Muscle of leg (tissue), 11 donors: ENCODE results near the gene PRPS1. TPM values are rescaled to one million over a fixed set of nuclear protein-coding genes. Genes with fewer than 3 reads are reported as not detected.

ENCODE experiments used
- DNase-seq: peaks from one replicate; pipeline ENCODE4 v3.0.0; 2013
- H3K27ac ChIP-seq: one replicate; pipeline ENCODE4 v1.5.1; 2013; ENCODE audit warnings: mild to moderate bottlenecking, low read length, control low read depth
- H3K27me3 ChIP-seq: one replicate; pipeline ENCODE4 v1.6.1; 2013; ENCODE audit warnings: low read length; ENCODE audit not compliant: control insufficient read depth, insufficient read depth
- H3K36me3 ChIP-seq: one replicate; pipeline ENCODE4 v1.6.1; 2013; ENCODE audit warnings: low read length; ENCODE audit not compliant: control insufficient read depth, insufficient read depth
- H3K4me1 ChIP-seq: one replicate; pipeline ENCODE4 v1.6.1; 2013; ENCODE audit warnings: low read length; ENCODE audit not compliant: control insufficient read depth, insufficient read depth
- H3K4me3 ChIP-seq: one replicate; pipeline ENCODE4 v1.5.1; 2013; ENCODE audit warnings: low read length, control low read depth
- H3K9me3 ChIP-seq: replicated peaks from 2 replicates; pipeline ENCODE4 v1.6.1; 2013; ENCODE audit warnings: low read depth, low read length; ENCODE audit not compliant: control insufficient read depth
- WGBS: methylation state at CpG from one replicate; pipeline ENCODE4 v1.1.5; 2013; ENCODE audit warnings: missing lambda C conversion rate; ENCODE audit not compliant: insufficient coverage; 5-methylcytosine and 5-hydroxymethylcytosine counted together
- polyA plus RNA-seq, 8 donors: library from polyadenylated mRNA; unstranded; fragments of 120-200 nt; gene quantifications; one replicate each; pipeline versions ENCODE4 v1.2.1 to v1.2.3, GENCODE V29; 2013; ENCODE audit warnings: inconsistent platforms in 1 of 8, low replicate concordance in 1 of 8; ENCODE audit not compliant: insufficient read length in 8 of 8, insufficient read depth in 1 of 8
- total RNA-seq: library from RNA; stranded (reverse); fragments of 120-200 nt; gene quantifications from one replicate; pipeline ENCODE4 v1.2.4, GENCODE V29; 2013

The PRPS1 gene
- total and polyA plus RNA-seq, 9 donors, result 18.2 to 31.1 (median 28.2) TPM

DNA sequence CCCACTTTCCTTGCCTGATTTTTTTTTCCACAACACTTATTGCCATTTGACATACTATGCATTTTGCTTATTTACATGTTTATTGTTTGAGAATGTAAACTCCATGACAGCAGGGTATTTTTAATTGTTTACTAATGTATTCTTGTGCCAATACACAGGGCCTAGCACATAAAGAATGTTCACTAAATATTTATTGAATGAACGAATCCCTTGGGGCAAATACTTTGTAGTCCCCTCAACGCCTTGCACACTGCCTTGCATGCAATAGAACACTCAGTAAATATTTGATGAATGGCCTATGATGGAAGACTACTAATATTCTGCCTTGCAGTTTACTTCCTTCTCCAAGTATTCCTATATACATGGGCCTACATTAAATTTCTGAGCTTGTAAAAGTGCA is 1.4 kb upstream of the PRPS1 start:
- Histone ChIP-seq H3K27me3 (peaks cover 10% of the 10 kb centered on the region), H3K36me3 (no peaks in the 10 kb centered on the region), H3K27ac (no peak overlapping the region), H3K9me3 (peaks cover 2% of the 10 kb centered on the region), H3K4me1 (peaks cover 2% of the 10 kb centered on the region), H3K4me3 (no peak overlapping the region)
- no CpG with 5 or more reads among the region's 2 CpGs for WGBS
- DNase-seq, result no peak

DNA sequence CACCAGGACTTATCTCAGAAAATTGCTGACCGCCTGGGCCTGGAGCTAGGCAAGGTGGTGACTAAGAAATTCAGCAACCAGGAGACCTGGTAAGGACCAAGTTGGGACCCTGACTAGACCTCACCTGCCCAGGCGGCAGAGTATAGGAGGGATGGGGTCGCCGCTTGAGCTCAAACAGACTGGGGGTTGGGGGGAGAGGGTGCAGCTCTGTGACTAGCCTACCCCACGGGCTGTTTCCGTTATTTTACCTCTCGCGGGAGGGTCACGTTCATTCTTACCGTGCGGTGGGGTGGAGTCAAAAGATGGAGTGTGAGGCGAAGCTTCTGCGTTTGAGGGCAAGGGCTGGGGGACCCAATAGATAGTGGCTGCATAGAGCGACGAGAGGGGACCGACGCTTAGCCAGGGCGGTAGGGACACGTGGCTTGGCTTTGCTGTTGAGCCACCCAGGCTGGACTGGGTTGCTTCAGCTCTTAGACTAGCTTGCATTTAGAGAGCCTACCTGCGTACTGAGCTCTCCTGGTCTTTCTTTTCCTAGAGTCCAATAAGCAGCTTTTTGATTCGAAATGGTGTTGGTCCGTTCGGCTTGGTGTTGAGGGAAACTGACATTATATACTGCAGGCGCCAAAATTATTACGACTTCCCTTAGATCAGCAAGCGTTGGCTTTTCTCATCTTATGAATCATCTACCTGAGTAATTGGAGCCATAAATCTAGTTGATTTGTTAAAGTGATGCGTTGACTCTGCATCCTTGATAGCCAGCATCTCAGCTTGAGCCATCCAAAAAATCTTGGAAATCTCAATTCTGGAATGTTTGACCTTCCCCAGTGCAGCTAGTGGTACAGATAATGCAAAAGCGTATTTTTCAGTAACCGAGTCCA is 591 bp downstream of the PRPS1 start:
- H3K27me3 ChIP-seq, result peaks cover 10% of the 10 kb centered on the region
- 23% methylated on average over 20 of the region's 29 CpGs for WGBS
- DNase-seq, result peak; percentile 49
- peaks cover 2% of the 10 kb centered on the region for H3K4me1 ChIP-seq
- no peaks in the 10 kb centered on the region for H3K36me3 ChIP-seq
- peak overlapping the region; percentile 89 for H3K27ac ChIP-seq
- no peaks in the 10 kb centered on the region for H3K9me3 ChIP-seq
- H3K4me3 ChIP-seq, result peak overlapping the region; percentile 64

DNA sequence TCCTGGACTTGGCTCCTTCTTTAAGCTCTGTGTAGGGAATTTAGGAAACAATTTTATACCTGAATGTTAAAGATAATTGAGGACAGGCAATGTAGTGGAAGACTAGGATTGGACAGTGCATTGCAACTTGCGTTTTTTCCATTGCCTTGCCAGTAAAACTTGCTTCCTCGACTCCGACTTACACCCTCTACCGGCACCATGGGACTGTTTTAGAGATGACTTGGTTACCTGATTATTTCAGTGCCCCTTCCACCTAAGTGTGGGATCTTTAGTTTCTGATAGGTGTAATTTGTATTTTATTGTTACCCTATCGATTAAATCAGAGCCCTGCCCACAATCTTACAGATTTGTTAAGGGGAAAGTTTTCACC is 1.2 kb downstream of the PRPS1 start:
- H3K4me3 ChIP-seq, result peak overlapping the region; percentile 64
- no CpG with 5 or more reads among the region's 5 CpGs for WGBS
- H3K36me3 ChIP-seq, result no peaks in the 10 kb centered on the region
- no peak overlapping the region for H3K27ac ChIP-seq
- H3K27me3 ChIP-seq, result peaks cover 10% of the 10 kb centered on the region
- H3K9me3 ChIP-seq, result no peaks in the 10 kb centered on the region
- peak; percentile 69 for DNase-seq
- peaks cover 2% of the 10 kb centered on the region for H3K4me1 ChIP-seq

DNA sequence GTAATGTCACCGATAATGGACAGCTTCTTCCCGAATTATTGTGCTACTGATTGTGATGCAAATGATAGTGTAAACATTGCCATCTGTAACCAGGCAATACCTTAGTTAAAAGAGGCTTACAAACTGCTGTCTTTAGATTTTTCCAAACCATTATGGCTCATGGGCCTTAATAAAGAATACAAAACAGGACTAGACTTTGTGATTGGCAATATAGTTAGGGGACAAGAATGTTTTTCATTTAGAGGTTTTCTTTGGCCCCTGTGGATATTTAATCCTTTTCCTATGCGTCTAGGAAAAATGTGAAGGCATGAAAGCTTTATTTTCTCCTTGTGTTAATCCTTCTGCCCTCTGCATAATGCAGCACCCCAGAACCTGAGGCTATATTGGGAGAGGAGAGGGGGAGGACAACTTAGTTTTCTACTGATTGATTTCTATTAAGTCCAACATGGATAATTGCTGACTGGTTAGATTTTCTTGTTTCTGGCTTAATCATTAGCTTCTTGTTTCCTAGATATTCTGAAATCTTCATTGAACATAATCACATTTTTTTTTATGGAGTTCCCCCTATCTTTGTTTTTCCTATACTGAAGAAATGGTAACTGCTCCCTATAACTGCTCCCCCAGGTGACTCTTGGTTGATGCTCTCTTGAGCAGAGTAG is 1.9 kb downstream of the PRPS1 start:
- Histone ChIP-seq H3K9me3 (no peaks in the 10 kb centered on the region), H3K4me3 (no peak overlapping the region)
- whole genome bisulfite sequencing, result no CpG with 5 or more reads among the region's 3 CpGs

DNA sequence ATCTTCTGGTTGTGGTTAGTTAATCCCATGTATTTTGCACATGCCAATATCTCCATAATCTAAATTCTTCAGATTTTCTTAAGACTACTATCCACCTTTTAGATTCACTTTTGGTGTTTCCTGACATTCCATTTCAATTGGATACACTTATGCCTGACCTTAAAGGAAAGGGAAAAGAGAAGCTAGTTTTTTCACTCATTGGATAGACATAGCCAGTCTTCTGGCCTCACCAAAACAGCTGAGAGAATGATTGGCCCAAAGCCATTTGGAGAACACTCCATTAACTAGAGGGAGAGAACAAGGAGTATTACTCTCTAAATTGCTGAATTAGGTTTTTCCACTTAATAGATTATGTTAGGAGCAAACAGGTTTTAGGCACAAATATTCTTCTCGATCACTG is 4.0 kb downstream of the PRPS1 start:
- peak; percentile 60 for DNase-seq
- Histone ChIP-seq H3K27me3 (peaks cover 10% of the 10 kb centered on the region), H3K27ac (no peak overlapping the region), H3K9me3 (no peaks in the 10 kb centered on the region), H3K4me1 (peaks cover 2% of the 10 kb centered on the region), H3K4me3 (no peak overlapping the region), H3K36me3 (no peaks in the 10 kb centered on the region)
- WGBS, result no CpG with 5 or more reads among the region's 1 CpG

More for the DNA sequence above, 1.9 kb downstream of the PRPS1 start:
- no peaks in the 10 kb centered on the region for H3K36me3 ChIP-seq
- H3K4me1 ChIP-seq, result peaks cover 2% of the 10 kb centered on the region
- H3K27me3 ChIP-seq, result peaks cover 10% of the 10 kb centered on the region
- no peak overlapping the region for H3K27ac ChIP-seq
- no peak for DNase-seq

DNA sequence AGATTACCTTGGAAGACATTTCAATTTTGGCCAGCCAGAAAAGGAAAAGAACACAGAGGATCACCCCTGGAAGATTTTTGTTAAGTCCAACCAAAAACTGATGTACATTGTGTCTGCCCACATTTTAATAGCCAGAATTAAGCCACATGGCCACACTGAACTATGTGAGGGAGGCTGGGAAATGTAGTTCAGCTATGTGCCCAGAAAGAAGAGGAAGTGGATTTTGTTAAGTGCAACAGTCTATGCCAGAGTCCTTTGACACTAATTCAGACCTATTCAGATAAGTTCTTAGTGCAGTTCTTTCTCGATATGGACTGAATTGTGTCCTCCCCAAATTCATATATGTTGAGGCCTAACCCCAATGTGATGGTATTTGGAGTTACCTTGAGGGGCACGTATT is 18.4 kb downstream of the PRPS1 start:
- no peak for DNase-seq
- Histone ChIP-seq H3K9me3 (no peaks in the 10 kb centered on the region), H3K36me3 (peaks cover 8% of the 10 kb centered on the region), H3K27ac (no peak overlapping the region), H3K27me3 (peaks cover 6% of the 10 kb centered on the region), H3K4me3 (no peak overlapping the region), H3K4me1 (no peaks in the 10 kb centered on the region)
- WGBS, result no CpG with 5 or more reads among the region's 2 CpGs

DNA sequence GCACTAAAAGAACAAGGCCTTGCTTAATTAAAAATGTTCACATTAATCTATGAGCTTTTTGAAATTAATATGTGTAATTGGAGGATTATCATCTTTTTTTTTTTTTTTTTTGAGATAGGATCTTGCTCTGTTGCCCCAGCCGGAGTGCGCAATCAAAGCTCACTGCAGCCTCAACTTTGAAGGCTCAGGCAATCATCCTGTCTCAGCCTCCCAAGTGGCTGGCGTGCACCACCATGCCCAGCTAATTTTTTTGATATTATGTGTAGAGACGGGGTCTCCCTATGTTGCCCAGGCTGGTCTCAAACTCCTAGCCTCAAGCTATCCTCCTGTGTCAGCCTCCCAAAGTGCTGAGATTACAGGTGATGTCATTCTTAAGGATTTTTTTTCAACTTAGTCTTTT is 20.0 kb downstream of the PRPS1 start:
- no CpG with 5 or more reads among the region's 4 CpGs for WGBS
- H3K4me1 ChIP-seq, result no peaks in the 10 kb centered on the region
- H3K36me3 ChIP-seq, result peaks cover 8% of the 10 kb centered on the region
- DNase-seq, result no peak
- H3K27ac ChIP-seq, result no peak overlapping the region
- no peak overlapping the region for H3K4me3 ChIP-seq
- H3K9me3 ChIP-seq, result no peaks in the 10 kb centered on the region
- peaks cover 7% of the 10 kb centered on the region for H3K27me3 ChIP-seq

DNA sequence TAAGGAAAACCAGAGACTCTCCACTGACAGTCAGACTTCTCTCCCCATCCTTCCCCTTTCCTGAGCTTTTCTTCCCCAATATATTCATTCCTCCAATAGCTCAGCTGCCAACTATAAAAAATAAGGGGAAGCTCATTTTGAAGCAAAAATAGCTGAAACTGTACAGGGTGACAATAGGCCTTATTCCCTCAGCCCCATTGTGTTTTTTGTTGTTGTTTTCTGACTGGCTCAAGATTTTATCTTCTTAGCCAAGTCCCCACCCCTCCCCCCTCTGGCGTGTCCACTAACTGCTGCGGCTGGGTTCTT is 26.2 kb downstream of the PRPS1 start:
- no peaks in the 10 kb centered on the region for H3K9me3 ChIP-seq
- peak; percentile 35 for DNase-seq
- peaks cover 3% of the 10 kb centered on the region for H3K36me3 ChIP-seq
- H3K4me3 ChIP-seq, result no peak overlapping the region
- no CpG with 5 or more reads among the region's 2 CpGs for WGBS
- peaks cover 19% of the 10 kb centered on the region for H3K27me3 ChIP-seq
- peak overlapping the region; percentile 29 for H3K27ac ChIP-seq
- H3K4me1 ChIP-seq, result peaks cover 9% of the 10 kb centered on the region

DNA sequence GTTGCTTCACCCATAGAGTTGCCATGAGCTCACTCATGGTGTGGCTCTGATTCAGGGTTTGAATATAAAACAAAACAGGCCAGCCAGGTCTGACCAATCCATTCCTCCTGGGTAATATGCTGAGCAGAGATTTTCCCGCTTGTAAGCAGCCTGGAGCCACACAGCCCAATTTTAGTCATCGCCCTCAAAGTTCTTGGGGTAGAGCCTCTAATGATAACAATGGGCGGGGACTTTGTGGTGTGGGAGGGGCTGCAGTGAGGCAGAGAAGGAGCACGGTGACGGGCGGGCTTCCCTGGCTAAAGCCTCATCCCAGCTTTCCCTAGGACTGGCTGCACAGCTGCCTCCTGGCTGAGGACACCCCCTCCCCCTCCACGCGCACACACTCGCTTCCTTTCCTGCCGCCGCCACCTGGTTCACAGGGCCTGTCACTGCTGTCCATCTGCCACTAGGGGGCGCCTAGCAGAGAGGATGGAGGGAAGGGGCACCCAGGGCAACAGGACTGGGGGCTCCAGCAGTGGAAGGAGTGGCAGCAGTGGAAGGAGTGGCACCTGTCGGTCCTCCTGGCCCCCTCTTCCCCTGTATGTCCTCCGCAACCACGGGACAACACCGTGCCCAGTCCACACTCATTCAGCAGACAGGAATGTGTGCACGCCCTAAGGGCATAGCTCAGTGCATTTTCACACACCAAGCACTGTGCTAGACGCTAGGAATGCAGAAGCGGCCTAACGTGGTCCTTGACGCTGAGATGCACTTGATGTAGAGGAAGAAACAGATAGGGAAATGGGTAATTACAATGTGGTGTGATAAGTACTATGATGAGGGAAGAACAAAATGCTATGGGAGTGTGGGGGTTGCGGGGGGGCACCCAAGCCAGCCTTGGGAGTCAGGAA is 26.8 kb downstream of the PRPS1 start:
- 44% methylated on average over 8 of the region's 22 CpGs for WGBS
- Histone ChIP-seq H3K36me3 (peaks cover 1% of the 10 kb centered on the region), H3K4me1 (peaks cover 12% of the 10 kb centered on the region), H3K27me3 (peaks cover 17% of the 10 kb centered on the region), H3K9me3 (no peaks in the 10 kb centered on the region), H3K27ac (peak overlapping the region; percentile 29), H3K4me3 (no peak overlapping the region)
- DNase-seq, result peak; percentile 63

DNA sequence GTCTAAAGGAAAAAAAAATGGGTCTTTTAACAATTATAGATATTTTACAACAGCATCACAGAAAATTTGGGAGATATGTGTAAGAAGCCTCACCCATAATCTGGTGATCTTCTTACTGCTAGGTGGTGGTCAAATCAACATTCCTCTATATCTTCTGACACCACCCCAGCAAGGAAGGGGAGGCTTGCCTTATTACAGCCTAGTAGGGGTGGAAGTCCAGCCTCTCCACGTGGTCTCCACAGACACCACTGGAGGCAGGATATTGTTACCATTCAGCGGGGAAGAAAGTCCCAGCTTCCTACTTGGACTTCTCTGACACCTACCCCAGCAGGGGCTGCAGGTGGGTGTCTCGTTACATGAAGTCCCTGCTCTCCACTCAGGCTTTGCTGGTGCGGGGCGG is 28.7 kb downstream of the PRPS1 start:
- Histone ChIP-seq H3K27ac (no peak overlapping the region), H3K27me3 (peaks cover 24% of the 10 kb centered on the region), H3K9me3 (no peaks in the 10 kb centered on the region), H3K4me3 (no peak overlapping the region), H3K36me3 (no peaks in the 10 kb centered on the region), H3K4me1 (peaks cover 12% of the 10 kb centered on the region)
- 80% methylated on average over 3 of the region's 5 CpGs for WGBS
- DNase-seq, result no peak
